ENCODE data around the gene DNAJB9. TPM values are rescaled to one million over a fixed set of nuclear protein-coding genes. Genes with fewer than 3 reads are reported as not detected.

The DNAJB9 gene
- total RNA-seq, 1 donor from 2014 or later, result 23.6 TPM

DNA sequence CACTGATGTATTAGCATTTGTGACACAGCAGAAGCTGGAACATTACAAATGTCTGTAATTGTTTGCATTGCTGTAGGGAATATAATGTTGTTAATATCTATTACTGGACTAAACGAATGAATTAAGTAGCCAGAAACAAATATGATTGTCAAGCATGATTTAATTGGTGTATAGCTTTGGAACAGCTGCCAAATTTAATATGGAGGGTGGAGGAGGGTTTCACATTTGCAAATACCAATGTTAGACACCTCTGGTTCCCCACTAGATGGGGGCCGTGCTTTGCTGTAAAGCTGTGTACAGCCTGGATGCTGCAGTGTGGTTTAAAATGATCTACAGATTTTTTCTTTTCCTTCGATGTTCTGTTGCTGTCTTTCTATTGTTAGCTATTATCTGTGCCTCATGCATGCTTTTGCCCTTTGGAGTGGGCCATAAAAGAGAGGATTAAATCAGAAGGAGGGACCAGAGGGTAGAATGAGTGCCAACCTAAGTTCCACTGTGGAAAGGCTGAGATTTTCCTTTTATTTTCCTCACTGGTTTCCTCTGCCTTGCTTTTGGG, 23.1 kb downstream of the DNAJB9 start:
- no peak for ATAC-seq
- Histone ChIP-seq H3K4me3 (no peak overlapping the region), H3K27ac (no peak overlapping the region), H3K9me3 (no peaks in the 10 kb centered on the region), H3K4me1 (no peaks in the 10 kb centered on the region), H3K36me3 (no peaks in the 10 kb centered on the region), H3K27me3 (ENCODE audit: low read depth) (no peaks in the 10 kb centered on the region)
- TF ChIP-seq, protein P1, sequence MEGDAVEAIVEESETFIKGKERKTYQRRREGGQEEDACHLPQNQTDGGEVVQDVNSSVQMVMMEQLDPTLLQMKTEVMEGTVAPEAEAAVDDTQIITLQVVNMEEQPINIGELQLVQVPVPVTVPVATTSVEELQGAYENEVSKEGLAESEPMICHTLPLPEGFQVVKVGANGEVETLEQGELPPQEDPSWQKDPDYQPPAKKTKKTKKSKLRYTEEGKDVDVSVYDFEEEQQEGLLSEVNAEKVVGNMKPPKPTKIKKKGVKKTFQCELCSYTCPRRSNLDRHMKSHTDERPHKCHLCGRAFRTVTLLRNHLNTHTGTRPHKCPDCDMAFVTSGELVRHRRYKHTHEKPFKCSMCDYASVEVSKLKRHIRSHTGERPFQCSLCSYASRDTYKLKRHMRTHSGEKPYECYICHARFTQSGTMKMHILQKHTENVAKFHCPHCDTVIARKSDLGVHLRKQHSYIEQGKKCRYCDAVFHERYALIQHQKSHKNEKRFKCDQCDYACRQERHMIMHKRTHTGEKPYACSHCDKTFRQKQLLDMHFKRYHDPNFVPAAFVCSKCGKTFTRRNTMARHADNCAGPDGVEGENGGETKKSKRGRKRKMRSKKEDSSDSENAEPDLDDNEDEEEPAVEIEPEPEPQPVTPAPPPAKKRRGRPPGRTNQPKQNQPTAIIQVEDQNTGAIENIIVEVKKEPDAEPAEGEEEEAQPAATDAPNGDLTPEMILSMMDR (IDR thresholded peaks at IDR 0.05), result no peak
- DNase-seq, result no peak
- intact Hi-C loops (cut with DNase I), result no loop called here

DNA sequence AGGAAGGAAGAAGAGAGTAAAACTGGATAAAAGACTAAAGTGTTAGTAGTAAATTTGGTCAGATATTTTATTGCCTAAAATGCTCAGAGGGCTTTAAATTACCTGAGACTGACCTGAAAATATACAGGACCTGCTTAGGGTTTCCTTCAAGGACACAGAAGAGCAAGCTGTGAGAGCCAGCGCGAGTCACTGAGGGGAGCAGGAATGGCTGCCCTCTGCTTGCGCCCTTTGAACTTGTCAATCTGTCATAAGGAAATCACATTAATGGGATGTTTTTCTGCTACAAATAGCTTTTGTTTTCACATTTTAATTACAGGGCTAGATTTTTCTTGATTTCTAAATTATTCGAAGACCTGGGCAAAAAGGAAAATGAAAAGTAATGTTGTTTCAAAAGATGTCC, 26.9 kb downstream of the DNAJB9 start:
- DNase-seq, result no peak
- ATAC-seq, result no peak
- H3K27ac ChIP-seq, result no peak overlapping the region
- H3K4me1 ChIP-seq, result no peaks in the 10 kb centered on the region
- intact Hi-C loops (cut with DNase I), result no loop called here
- no peaks in the 10 kb centered on the region for H3K27me3 ChIP-seq (ENCODE audit: low read depth)
- TF ChIP-seq, protein P1 (IDR thresholded peaks at IDR 0.05), result no peak
- no peaks in the 10 kb centered on the region for H3K9me3 ChIP-seq
- H3K4me3 ChIP-seq, result no peak overlapping the region
- H3K36me3 ChIP-seq, result no peaks in the 10 kb centered on the region

DNA sequence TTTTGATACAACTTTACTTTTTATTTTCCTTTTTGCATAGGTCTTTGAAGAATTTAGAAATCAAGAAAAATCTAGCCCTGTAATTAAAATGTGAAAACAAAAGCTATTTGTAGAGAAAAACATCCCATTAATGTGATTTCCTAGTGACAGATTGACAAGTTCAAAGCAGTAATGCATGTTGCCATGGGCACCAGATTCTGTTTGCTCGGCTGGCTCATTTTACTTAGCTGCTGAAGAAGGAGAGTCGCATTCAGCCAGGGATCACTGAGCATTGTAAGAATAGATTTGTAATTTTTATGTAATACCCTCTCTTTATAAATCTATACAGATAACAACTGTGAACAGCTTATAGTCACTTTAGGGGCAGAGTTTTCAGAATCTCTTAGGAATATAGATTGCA, 28.5 kb downstream of the DNAJB9 start:
- no peak for DNase-seq
- TF ChIP-seq, protein P1 (IDR thresholded peaks at IDR 0.05), result no peak

DNA sequence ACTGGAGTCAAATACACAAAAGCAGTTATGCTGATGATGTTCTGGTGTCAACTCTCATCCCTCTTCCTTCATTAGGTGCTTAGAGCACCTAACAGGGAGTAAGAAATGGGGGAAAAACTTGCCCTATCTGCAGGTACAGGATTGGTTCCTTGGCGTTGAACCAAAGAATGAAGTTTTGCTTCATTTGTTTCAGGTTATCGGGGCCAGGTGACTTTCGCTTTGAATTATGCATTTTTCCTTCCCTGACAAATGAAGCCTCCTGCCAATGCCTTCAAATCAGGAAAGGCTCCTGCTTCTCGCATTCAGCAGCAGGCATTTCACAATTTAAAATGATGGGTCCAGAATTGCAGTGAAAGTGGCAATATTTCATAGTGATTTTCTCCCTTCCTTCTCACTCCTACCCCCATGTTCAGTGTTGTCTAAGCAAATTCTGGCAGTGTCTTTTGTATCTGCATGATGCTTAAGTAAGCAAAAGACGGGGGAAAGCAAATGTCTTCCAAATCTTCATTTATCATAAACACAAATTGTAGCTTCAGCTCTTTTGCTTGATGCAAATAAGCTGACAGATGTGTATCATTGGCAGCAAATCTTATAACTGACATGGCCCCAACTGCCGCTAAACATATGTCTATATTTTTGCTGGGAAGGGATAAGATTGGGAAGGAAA, 29.4 kb downstream of the DNAJB9 start:
- Histone ChIP-seq H3K9me3 (no peaks in the 10 kb centered on the region), H3K4me3 (no peak overlapping the region), H3K36me3 (no peaks in the 10 kb centered on the region), H3K4me1 (no peaks in the 10 kb centered on the region), H3K27ac (no peak overlapping the region), H3K27me3 (ENCODE audit: low read depth) (no peaks in the 10 kb centered on the region)
- intact Hi-C loops (cut with DNase I), result no loop called here
- DNase-seq, result no peak
- ATAC-seq, result no peak
- TF ChIP-seq, protein P1 (IDR thresholded peaks at IDR 0.05), result no peak

More for the DNA sequence above, 28.5 kb downstream of the DNAJB9 start:
- no peak overlapping the region for H3K4me3 ChIP-seq
- H3K36me3 ChIP-seq, result no peaks in the 10 kb centered on the region
- no peaks in the 10 kb centered on the region for H3K4me1 ChIP-seq
- no peak overlapping the region for H3K27ac ChIP-seq
- intact Hi-C loops (cut with DNase I), result no loop called here
- H3K27me3 ChIP-seq (ENCODE audit: low read depth), result no peaks in the 10 kb centered on the region
- H3K9me3 ChIP-seq, result no peaks in the 10 kb centered on the region
- ATAC-seq, result no peak

DNA sequence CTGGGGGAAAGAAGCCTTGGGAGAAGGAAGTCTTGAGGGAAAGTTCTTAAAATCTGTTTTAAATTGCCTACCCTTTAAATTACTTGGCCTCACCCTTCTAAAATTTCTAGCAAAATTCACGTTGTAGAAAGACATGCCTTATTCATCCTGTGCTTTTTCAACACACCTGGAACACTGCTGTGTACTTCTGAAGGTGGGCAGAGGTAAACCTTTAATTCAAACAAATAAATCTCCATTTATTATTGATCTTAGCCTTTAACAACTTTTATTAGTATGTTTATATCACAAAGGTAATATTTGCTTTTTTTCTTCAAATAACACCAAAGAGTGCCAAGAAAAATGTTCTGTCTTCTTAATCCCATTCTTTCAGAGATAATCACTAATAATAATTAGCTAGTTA, 30.7 kb downstream of the DNAJB9 start:
- Histone ChIP-seq H3K4me1 (no peaks in the 10 kb centered on the region), H3K4me3 (no peak overlapping the region), H3K9me3 (no peaks in the 10 kb centered on the region), H3K36me3 (no peaks in the 10 kb centered on the region), H3K27ac (no peak overlapping the region), H3K27me3 (ENCODE audit: low read depth) (no peaks in the 10 kb centered on the region)
- no peak for DNase-seq
- intact Hi-C loops (cut with DNase I), result no loop called here
- ATAC-seq, result no peak
- TF ChIP-seq, protein P1 (IDR thresholded peaks at IDR 0.05), result no peak
